Thoracic aorta (tissue), 2 donors: ENCODE results near the gene HAPSTR1. TPM values are rescaled to one million over a fixed set of nuclear protein-coding genes. Genes with fewer than 3 reads are reported as not detected.

Experiments used
- ATAC-seq: fragments of 150-250 bp; one replicate; pipeline ENCODE4 v1.8.0; 2017; ENCODE audit warnings: low read depth; ENCODE audit not compliant: insufficient number of reproducible peaks, low FRiP score
- DNase-seq: peaks from one replicate; pipeline ENCODE4 v3.0.0-alpha.2; 2020; ENCODE audit warnings: low spot score
- H3K27ac ChIP-seq, 2 donors: fragments of 200-600 bp; sonication (generic); 1 replicate in 1 of 2; 2 replicates in 1 of 2; pipeline ENCODE4 v1.5.1; 2016; ENCODE audit warnings: mild to moderate bottlenecking in 2 of 2, moderate library complexity in 2 of 2
- H3K27me3 ChIP-seq: fragments of 200-600 bp; sonication (generic); replicated peaks from 2 replicates; pipeline ENCODE4 v1.6.0; 2016; ENCODE audit warnings: mild to moderate bottlenecking; ENCODE audit not compliant: insufficient read depth
- H3K36me3 ChIP-seq: fragments of 200-600 bp; sonication (generic); one replicate; pipeline ENCODE4 v1.5.1; 2016
- H3K4me1 ChIP-seq, 2 donors: fragments of 200-600 bp; sonication (generic); 1 replicate in 1 of 2; 2 replicates in 1 of 2; pipeline versions ENCODE4 v1.5.1 to v1.6.0; 2016; ENCODE audit warnings: low read depth in 2 of 2, mild to moderate bottlenecking in 1 of 2; ENCODE audit not compliant: control insufficient read depth in 1 of 2
- H3K4me3 ChIP-seq: fragments of 200-600 bp; sonication (generic); 2 replicates; pipeline ENCODE4 v1.5.1; 2016; ENCODE audit warnings: mild to moderate bottlenecking
- H3K9me3 ChIP-seq: fragments of 200-600 bp; sonication (generic); 2 replicates; pipeline ENCODE4 v1.5.1; 2016
- total RNA-seq, 2 donors: library from RNA; depleted of rRNA; stranded (reverse); fragments of >200 nt; gene quantifications; one replicate each; pipeline versions ENCODE4 v1.1.0 to v1.2.3, GENCODE V29; 2016
- TF ChIP-seq, protein P1 (sequence below): fragments of 200-600 bp; sonication (generic); IDR thresholded peaks from one replicate; pipeline ENCODE4 v1.5.1; 2019; ENCODE audit warnings: antibody characterized with exemption

HAPSTR1 gene
- total RNA-seq, 2 donors from 2014 or later, result 60.4 to 90.8 TPM

DNA sequence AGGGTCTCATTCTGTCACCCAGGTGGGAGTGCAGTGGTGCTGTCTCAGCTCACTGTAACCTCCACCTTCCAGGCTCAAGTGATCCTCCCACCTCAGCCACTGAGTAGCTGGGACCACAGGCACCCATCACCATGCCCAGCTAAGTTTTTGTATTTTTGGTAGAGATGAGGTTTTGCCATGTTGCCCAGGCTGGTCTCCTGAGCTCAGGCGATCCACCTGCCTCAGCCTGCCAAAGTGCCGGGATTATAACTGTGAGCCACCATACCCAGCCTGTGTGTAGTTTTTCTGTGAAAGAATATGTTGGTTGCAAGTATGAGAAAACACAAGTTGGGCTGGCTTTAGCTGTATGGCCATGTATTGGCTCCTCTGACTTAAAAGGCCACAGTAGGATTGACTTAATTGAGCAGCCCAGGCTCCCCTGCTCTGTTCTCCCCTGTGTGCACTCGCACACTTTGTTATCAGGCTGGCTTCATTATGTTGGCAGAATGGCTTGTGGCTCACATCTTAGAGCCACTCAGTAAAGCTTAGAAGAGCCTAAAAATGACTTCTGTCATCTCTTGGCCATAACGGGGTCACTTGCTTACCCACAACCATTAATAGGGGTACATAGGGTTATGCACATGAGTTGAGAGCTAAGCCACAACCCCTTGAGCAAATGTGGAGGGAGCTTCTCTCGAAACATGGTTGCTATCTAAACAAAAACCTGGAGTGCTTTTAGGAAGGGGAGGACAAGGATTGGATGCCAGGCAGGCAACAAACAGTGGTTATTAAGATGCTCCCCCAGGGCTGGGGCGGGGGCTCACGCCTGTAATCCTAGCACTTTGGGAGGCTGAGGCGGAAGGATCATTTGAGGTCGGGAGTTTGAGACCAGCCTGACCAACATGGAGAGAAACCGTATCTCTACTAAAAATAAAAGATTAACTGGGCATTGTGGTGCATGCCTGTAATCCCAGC, 6.1 kb downstream of the HAPSTR1 start:
- DNase-seq (no peak), ATAC-seq (no peak)
- Histone ChIP-seq H3K27ac (no peak overlapping the region), H3K4me1 (peaks cover 69 to 94% of the 10 kb centered on the region in 2 donors), H3K9me3 (no peaks in the 10 kb centered on the region), H3K27me3 (no peaks in the 10 kb centered on the region), H3K36me3 (peaks cover 5% of the 10 kb centered on the region), H3K4me3 (peak overlapping the region; percentile 8)
- TF ChIP-seq, protein P1, sequence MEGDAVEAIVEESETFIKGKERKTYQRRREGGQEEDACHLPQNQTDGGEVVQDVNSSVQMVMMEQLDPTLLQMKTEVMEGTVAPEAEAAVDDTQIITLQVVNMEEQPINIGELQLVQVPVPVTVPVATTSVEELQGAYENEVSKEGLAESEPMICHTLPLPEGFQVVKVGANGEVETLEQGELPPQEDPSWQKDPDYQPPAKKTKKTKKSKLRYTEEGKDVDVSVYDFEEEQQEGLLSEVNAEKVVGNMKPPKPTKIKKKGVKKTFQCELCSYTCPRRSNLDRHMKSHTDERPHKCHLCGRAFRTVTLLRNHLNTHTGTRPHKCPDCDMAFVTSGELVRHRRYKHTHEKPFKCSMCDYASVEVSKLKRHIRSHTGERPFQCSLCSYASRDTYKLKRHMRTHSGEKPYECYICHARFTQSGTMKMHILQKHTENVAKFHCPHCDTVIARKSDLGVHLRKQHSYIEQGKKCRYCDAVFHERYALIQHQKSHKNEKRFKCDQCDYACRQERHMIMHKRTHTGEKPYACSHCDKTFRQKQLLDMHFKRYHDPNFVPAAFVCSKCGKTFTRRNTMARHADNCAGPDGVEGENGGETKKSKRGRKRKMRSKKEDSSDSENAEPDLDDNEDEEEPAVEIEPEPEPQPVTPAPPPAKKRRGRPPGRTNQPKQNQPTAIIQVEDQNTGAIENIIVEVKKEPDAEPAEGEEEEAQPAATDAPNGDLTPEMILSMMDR, result no peak

- H3K36me3 ChIP-seq, result peaks cover 7% of the 10 kb centered on the region
- no peaks in the 10 kb centered on the region for H3K27me3 ChIP-seq
- no peaks in the 10 kb centered on the region for H3K9me3 ChIP-seq
- peaks cover 66 to 100% of the 10 kb centered on the region in 2 donors for H3K4me1 ChIP-seq
- DNase-seq (no peak), ATAC-seq (no peak)
- H3K27ac ChIP-seq, result peak overlapping the region in 1 of 2 donors; percentile 31
- TF ChIP-seq, protein P1, result no peak
- no peak overlapping the region for H3K4me3 ChIP-seq
These were observed 7.1 kb downstream of the HAPSTR1 start for GRCh38 chr16:9098377-9099090.

DNA sequence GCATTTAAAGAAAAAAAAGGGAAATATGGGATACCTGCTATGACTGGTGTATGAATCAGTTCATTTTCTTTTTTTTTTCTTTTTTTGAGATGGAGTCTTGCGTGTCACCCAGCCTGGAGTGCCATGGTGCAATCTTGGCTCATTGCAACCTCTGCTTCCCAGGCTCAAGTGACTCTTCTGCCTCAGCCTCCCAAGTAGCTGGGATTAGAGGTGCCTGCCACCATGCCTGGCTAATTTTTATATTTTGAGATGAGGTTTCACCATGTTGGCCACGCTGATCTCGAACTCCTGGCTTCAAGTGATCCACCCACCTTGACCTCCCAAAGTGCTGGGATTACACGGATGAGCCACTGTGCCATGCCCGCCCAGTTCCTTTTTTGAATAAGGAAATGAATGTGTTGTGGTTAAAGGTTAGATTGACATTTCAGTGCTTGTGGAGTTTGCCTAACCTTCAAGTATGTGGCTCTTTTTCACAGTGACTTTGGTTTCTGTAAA, 7.7 kb downstream of the HAPSTR1 start:
- H3K4me3 ChIP-seq, result peak overlapping the region; percentile 32
- peak overlapping the region in 1 of 2 donors; percentile 31 for H3K27ac ChIP-seq
- H3K4me1 ChIP-seq, result peaks cover 63 to 100% of the 10 kb centered on the region in 2 donors
- peaks cover 13% of the 10 kb centered on the region for H3K36me3 ChIP-seq
- H3K27me3 ChIP-seq, result no peaks in the 10 kb centered on the region
- no peaks in the 10 kb centered on the region for H3K9me3 ChIP-seq
- ATAC-seq (no peak), DNase-seq (no peak)
- TF ChIP-seq, protein P1, result no peak

DNA sequence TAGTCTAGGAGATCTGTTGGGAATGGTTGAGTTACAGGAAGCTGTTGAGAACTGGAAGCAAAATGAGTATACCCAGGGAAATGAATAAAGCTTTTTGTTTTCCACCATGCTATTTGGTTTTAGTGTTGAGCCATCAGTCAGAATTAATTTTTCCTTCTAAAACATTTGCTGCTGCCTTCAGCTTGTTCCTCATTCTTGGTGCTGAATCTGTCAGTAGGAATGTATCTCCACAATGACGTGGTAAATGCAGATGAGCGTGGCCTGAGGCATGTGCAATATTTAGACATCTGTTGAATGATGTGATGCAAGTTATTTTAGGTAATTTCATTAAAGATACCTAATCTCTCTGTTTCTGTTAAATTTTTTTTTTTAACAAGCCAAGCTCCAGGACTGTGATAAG, 10.9 kb downstream of the HAPSTR1 start:
- Histone ChIP-seq H3K9me3 (no peaks in the 10 kb centered on the region), H3K4me3 (no peak overlapping the region), H3K27ac (no peak overlapping the region), H3K4me1 (peaks cover 55 to 98% of the 10 kb centered on the region in 2 donors), H3K27me3 (no peaks in the 10 kb centered on the region), H3K36me3 (peaks cover 16% of the 10 kb centered on the region)
- DNase-seq, result no peak
- no peak for ATAC-seq
- TF ChIP-seq, protein P1, result no peak

GRCh38 chr16:9102943-9103342, 11.5 kb downstream of the HAPSTR1 start:
- peaks cover 54 to 98% of the 10 kb centered on the region in 2 donors for H3K4me1 ChIP-seq
- no peaks in the 10 kb centered on the region for H3K27me3 ChIP-seq
- no peak overlapping the region for H3K4me3 ChIP-seq
- DNase-seq (no peak), ATAC-seq (no peak)
- H3K9me3 ChIP-seq, result no peaks in the 10 kb centered on the region
- H3K36me3 ChIP-seq, result peaks cover 19% of the 10 kb centered on the region
- no peak overlapping the region for H3K27ac ChIP-seq
- TF ChIP-seq, protein P1, result no peak
